Trophoblast cell (in vitro differentiated cells and primary cell): ENCODE results near the gene VAMP7.

Source experiments
- DNase-seq, 2 donors: peaks; one replicate each; pipeline ENCODE4 v3.0.0-alpha.2; 2016
- H2AFZ ChIP-seq: 2 replicates; pipeline ENCODE4 v1.6.1; 2013; ENCODE audit warnings: low read length, moderate library complexity, mild to moderate bottlenecking; ENCODE audit not compliant: insufficient read depth, poor library complexity
- H2AK5ac ChIP-seq: 2 replicates; pipeline ENCODE4 v1.6.1; 2013; ENCODE audit warnings: mild to moderate bottlenecking, low read length
- H2BK120ac ChIP-seq: 2 replicates; pipeline ENCODE4 v1.6.1; 2013; ENCODE audit warnings: low read length, mild to moderate bottlenecking, moderate library complexity; ENCODE audit not compliant: insufficient read depth, poor library complexity
- H2BK12ac ChIP-seq: 2 replicates; pipeline ENCODE4 v1.6.1; 2013; ENCODE audit warnings: mild to moderate bottlenecking, low read length, moderate library complexity
- H2BK5ac ChIP-seq: 2 replicates; pipeline ENCODE4 v1.6.1; 2013; ENCODE audit warnings: low read length, low read depth, moderate library complexity, mild to moderate bottlenecking; ENCODE audit not compliant: poor library complexity
- H3K14ac ChIP-seq: 2 replicates; pipeline ENCODE4 v1.6.1; 2013; ENCODE audit warnings: mild to moderate bottlenecking, low read length
- H3K18ac ChIP-seq: 2 replicates; pipeline ENCODE4 v1.6.1; 2013; ENCODE audit warnings: mild to moderate bottlenecking, low read length
- H3K23ac ChIP-seq: 2 replicates; pipeline ENCODE4 v1.6.1; 2013; ENCODE audit warnings: low read length
- H3K27ac ChIP-seq: 2 replicates; pipeline ENCODE4 v1.5.1; 2013; ENCODE audit warnings: low read depth, mild to moderate bottlenecking, inconsistent platforms, low read length, moderate library complexity
- H3K27me3 ChIP-seq: 2 replicates; pipeline ENCODE4 v1.6.1; 2013; ENCODE audit warnings: inconsistent platforms, mild to moderate bottlenecking, low read length, moderate library complexity; ENCODE audit not compliant: insufficient read depth
- H3K36me3 ChIP-seq, 2 experiments: 1 replicate in 1 of 2; 2 replicates in 1 of 2; pipeline ENCODE4 v1.6.1; 2013; ENCODE audit warnings: low read length in 2 of 2, mild to moderate bottlenecking in 2 of 2, moderate library complexity in 1 of 2; ENCODE audit not compliant: insufficient read depth in 2 of 2, control insufficient read depth in 1 of 2
- H3K4ac ChIP-seq: 2 replicates; pipeline ENCODE4 v1.6.1; 2013; ENCODE audit warnings: low read depth, mild to moderate bottlenecking, low read length, moderate library complexity
- H3K4me1 ChIP-seq, 2 experiments: 1 replicate in 1 of 2; 2 replicates in 1 of 2; pipeline ENCODE4 v1.6.1; 2013; ENCODE audit warnings: low read length in 2 of 2, mild to moderate bottlenecking in 2 of 2, moderate library complexity in 1 of 2; ENCODE audit not compliant: insufficient read depth in 2 of 2, control insufficient read depth in 1 of 2
- H3K4me2 ChIP-seq: 2 replicates; pipeline ENCODE4 v1.6.1; 2013; ENCODE audit warnings: inconsistent platforms, mild to moderate bottlenecking, low read length, moderate library complexity
- H3K4me3 ChIP-seq: 2 replicates; pipeline ENCODE4 v1.5.1; 2013; ENCODE audit warnings: mild to moderate bottlenecking, low read depth, low read length, inconsistent platforms
- H3K79me1 ChIP-seq: one replicate; pipeline ENCODE4 v1.6.1; 2013; ENCODE audit warnings: low read length
- H3K79me2 ChIP-seq: 2 replicates; pipeline ENCODE4 v1.6.1; 2013; ENCODE audit warnings: low read length, mild to moderate bottlenecking; ENCODE audit not compliant: control insufficient read depth, insufficient read depth, poor library complexity
- H3K9ac ChIP-seq: 2 replicates; pipeline ENCODE4 v1.6.1; 2013; ENCODE audit warnings: mild to moderate bottlenecking, low read length
- H3K9me3 ChIP-seq: 2 replicates; pipeline ENCODE4 v1.6.1; 2013; ENCODE audit warnings: low read depth, mild to moderate bottlenecking, control low read depth, inconsistent platforms, low read length; ENCODE audit not compliant: insufficient read depth
- H4K12ac ChIP-seq: 2 replicates; pipeline ENCODE4 v1.6.1; 2013; ENCODE audit warnings: low read depth, mild to moderate bottlenecking, low read length, moderate library complexity
- H4K8ac ChIP-seq: 2 replicates; pipeline ENCODE4 v1.6.1; 2013; ENCODE audit warnings: low read depth, mild to moderate bottlenecking, low read length, moderate library complexity
- H4K91ac ChIP-seq: one replicate; pipeline ENCODE4 v1.6.1; 2013; ENCODE audit warnings: low read depth, mild to moderate bottlenecking, low read length, moderate library complexity
- WGBS: extraction: QIAGEN DNeasy Blood & Tissue Kit; methylation state at CpG from one replicate; pipeline ENCODE4 v1.1.7; 2013; ENCODE audit warnings: missing lambda C conversion rate; ENCODE audit not compliant: insufficient read length, insufficient coverage; ENCODE audit errors: extremely low coverage; 5-methylcytosine and 5-hydroxymethylcytosine counted together

The VAMP7 gene

GRCh38 chrX:155959018-155959587 lies 78.0 kb downstream of the VAMP7 start:
- Histone ChIP-seq H2BK12ac (peak overlapping the region; percentile 54), H3K36me3 (no peaks in the 10 kb centered on the region), H2BK5ac (no peak overlapping the region), H2AK5ac (no peak overlapping the region), H3K79me2 (no peaks in the 10 kb centered on the region), H2AFZ (no peak overlapping the region), H4K8ac (no peak overlapping the region), H3K27me3 (no peaks in the 10 kb centered on the region), H4K91ac (peak overlapping the region; percentile 57), H3K4me1 (peaks cover 2 to 4% of the 10 kb centered on the region in 2 experiments), H3K4me3 (no peak overlapping the region), H3K4ac (no peak overlapping the region), H3K14ac (no peak overlapping the region), H4K12ac (no peak overlapping the region), H3K4me2 (no peak overlapping the region), H3K9ac (no peak overlapping the region), H3K18ac (no peak overlapping the region), H3K23ac (no peak overlapping the region), H3K79me1 (peaks cover 3% of the 10 kb centered on the region), H3K27ac (peak overlapping the region; percentile 53), H3K9me3 (peaks cover 7% of the 10 kb centered on the region), H2BK120ac (peak overlapping the region; percentile 25)
- no CpG with 5 or more reads among the region's 5 CpGs for WGBS
- no peak for DNase-seq

DNA sequence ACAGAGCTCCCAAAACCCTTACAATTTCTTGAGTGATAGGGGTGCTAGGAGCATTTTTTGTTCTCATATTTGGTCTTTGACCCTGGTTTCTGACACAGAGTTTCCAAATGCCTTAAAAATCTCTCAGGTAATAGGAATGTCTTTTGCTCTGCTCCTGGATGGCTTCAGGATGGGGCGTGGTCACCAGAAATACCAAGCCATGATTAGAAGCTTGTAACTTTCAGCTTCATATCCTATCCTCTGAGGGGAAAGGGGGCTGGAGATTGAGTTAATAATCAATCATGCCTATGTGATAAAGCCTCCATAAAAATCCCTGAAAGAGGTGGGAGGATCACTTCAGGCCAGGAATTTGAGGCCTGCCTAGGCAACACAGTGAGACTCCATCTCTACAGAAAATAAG lies 81.8 kb downstream of the VAMP7 start:
- no CpG with 5 or more reads among the region's 1 CpG for WGBS
- no peak overlapping the region for H3K9ac ChIP-seq
- no peaks in the 10 kb centered on the region for H3K79me2 ChIP-seq
- H3K14ac ChIP-seq, result no peak overlapping the region
- no peak overlapping the region for H2BK5ac ChIP-seq
- H3K4me2 ChIP-seq, result no peak overlapping the region
- no peak overlapping the region for H2BK120ac ChIP-seq
- H2AFZ ChIP-seq, result no peak overlapping the region
- H3K18ac ChIP-seq, result no peak overlapping the region
- H4K12ac ChIP-seq, result no peak overlapping the region
- peak; percentile 16 to 53 for DNase-seq
- H2BK12ac ChIP-seq, result no peak overlapping the region
- no peak overlapping the region for H3K4me3 ChIP-seq
- H3K4ac ChIP-seq, result no peak overlapping the region
- H3K27me3 ChIP-seq, result no peaks in the 10 kb centered on the region
- no peak overlapping the region for H3K27ac ChIP-seq
- H3K23ac ChIP-seq, result no peak overlapping the region
- no peak overlapping the region for H2AK5ac ChIP-seq
- peak overlapping the region; percentile 62 for H4K91ac ChIP-seq
- H3K36me3 ChIP-seq, result no peaks in the 10 kb centered on the region
- H3K79me1 ChIP-seq, result peaks cover 1% of the 10 kb centered on the region
- peaks cover 2% of the 10 kb centered on the region for H3K9me3 ChIP-seq
- peaks cover under 1 to 4% of the 10 kb centered on the region in 2 experiments for H3K4me1 ChIP-seq
- no peak overlapping the region for H4K8ac ChIP-seq

DNA sequence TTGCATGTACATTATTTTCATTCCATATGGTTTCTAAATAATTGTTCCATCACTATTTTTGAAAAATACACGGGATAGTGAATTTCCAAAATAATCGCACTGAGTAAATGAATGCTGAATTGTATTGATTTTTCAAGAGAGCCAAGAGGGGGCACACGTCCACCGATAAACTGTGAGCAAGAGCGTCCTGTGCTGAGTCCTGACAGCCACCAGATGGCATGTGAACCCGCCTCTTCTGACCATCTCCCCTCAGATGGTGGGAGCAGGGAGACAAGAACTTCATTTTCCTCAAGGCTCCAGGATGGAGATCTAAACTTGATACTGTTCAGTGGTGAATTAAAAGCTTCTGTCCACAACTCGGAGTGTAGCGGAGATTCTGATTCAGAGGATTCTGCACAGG lies 85.7 kb downstream of the VAMP7 start:
- WGBS, result no CpG with 5 or more reads among the region's 8 CpGs
- H2BK5ac ChIP-seq, result no peak overlapping the region
- no peak overlapping the region for H3K4ac ChIP-seq

DNA sequence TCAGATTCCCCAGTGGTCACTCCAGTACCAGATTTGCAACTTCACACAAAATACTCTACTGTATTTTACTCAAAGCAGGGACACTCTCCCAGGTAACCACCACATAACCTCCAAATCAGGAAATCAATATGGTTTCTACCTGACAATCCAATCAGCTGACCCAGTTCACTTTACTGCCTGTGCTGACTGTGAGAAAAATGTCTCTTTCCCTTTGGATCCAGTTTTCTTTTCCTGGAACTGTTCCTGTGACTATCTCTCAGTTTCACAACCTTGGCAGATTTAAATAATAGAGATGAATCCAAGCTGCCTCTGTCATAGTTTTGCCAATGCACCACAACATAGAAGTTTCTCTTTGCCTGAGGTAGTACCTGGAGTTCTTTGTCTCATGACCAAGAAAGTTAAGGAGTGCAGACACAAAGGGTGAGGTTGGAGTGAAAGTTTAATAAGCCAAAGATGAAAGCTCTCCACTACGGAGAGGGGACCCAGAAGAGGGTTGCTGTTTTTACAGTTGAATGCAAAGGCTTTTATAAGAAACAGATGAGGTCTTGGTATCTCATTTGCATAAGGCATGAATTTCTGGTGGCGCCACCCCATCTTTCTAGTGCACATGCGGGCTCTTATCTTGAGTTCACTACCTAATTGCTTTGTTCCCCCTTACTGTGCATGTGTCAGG lies 86.6 kb downstream of the VAMP7 start:
- no peak overlapping the region for H3K14ac ChIP-seq
- no peaks in the 10 kb centered on the region for H3K79me1 ChIP-seq
- no peak overlapping the region for H2BK12ac ChIP-seq
- peaks cover 0 to 1% of the 10 kb centered on the region in 2 experiments for H3K36me3 ChIP-seq
- H4K8ac ChIP-seq, result no peak overlapping the region
- no peak overlapping the region for H3K23ac ChIP-seq
- no peak overlapping the region for H2AFZ ChIP-seq
- no peaks in the 10 kb centered on the region for H3K79me2 ChIP-seq
- no peak overlapping the region for H2BK5ac ChIP-seq
- DNase-seq, result no peak
- no peak overlapping the region for H4K12ac ChIP-seq
- no peak overlapping the region for H3K4ac ChIP-seq
- no peak overlapping the region for H3K4me2 ChIP-seq
- H3K4me1 ChIP-seq, result no peaks in the 10 kb centered on the region
- no peak overlapping the region for H3K27ac ChIP-seq
- no peak overlapping the region for H2BK120ac ChIP-seq
- no peak overlapping the region for H2AK5ac ChIP-seq
- WGBS, result no CpG with 5 or more reads among the region's 3 CpGs
- H3K18ac ChIP-seq, result no peak overlapping the region
- H3K4me3 ChIP-seq, result no peak overlapping the region
- no peak overlapping the region for H4K91ac ChIP-seq
- H3K9ac ChIP-seq, result no peak overlapping the region
- peaks cover 11% of the 10 kb centered on the region for H3K9me3 ChIP-seq
- no peaks in the 10 kb centered on the region for H3K27me3 ChIP-seq

More for the DNA sequence above, 85.7 kb downstream of the VAMP7 start:
- Histone ChIP-seq H3K27me3 (no peaks in the 10 kb centered on the region), H2BK12ac (no peak overlapping the region), H2AK5ac (no peak overlapping the region), H3K14ac (no peak overlapping the region), H3K4me2 (no peak overlapping the region), H3K9me3 (peaks cover 8% of the 10 kb centered on the region), H3K79me1 (no peaks in the 10 kb centered on the region), H3K27ac (no peak overlapping the region), H3K9ac (no peak overlapping the region), H3K79me2 (no peaks in the 10 kb centered on the region), H3K4me3 (no peak overlapping the region), H3K18ac (no peak overlapping the region), H2BK120ac (no peak overlapping the region), H4K8ac (no peak overlapping the region), H4K12ac (no peak overlapping the region), H4K91ac (no peak overlapping the region), H2AFZ (no peak overlapping the region), H3K23ac (no peak overlapping the region), H3K4me1 (no peaks in the 10 kb centered on the region), H3K36me3 (no peaks in the 10 kb centered on the region)
- no peak for DNase-seq
